GM21529 (cell line): ENCODE measurements around the gene MYOZ3.

Source experiments
- ATAC-seq: cut with Tn5 transposase; IDR thresholded peaks from one replicate; pipeline ENCODE4 v1.9.1; 2021; ENCODE audit not compliant: unreplicated experiment

The MYOZ3 gene

GRCh38 chr5:150626853-150627276 lies 34.2 kb upstream of the MYOZ3 start:
- no peak for ATAC-seq

GRCh38 chr5:150627731-150628545 lies 33.1 kb upstream of the MYOZ3 start:
- ATAC-seq, result no peak

- ATAC-seq, result no peak
Observed at GRCh38 chr5:150628936-150629485, 32.0 kb upstream of the MYOZ3 start.

- ATAC-seq, result no peak
Observed at GRCh38 chr5:150630016-150630415, 31.0 kb upstream of the MYOZ3 start.

- no peak for ATAC-seq
Observed at GRCh38 chr5:150630461-150631325, 30.4 kb upstream of the MYOZ3 start.

GRCh38 chr5:150631326-150631701 lies 29.7 kb upstream of the MYOZ3 start:
- ATAC-seq, result no peak

GRCh38 chr5:150632305-150633160 lies 28.5 kb upstream of the MYOZ3 start:
- no peak for ATAC-seq

- ATAC-seq, result no peak
Observed at GRCh38 chr5:150633429-150633828, 27.6 kb upstream of the MYOZ3 start.

GRCh38 chr5:150636391-150637244 lies 24.4 kb upstream of the MYOZ3 start:
- no peak for ATAC-seq

GRCh38 chr5:150637245-150638052 lies 23.6 kb upstream of the MYOZ3 start:
- no peak for ATAC-seq

GRCh38 chr5:150638053-150638444 lies 23.0 kb upstream of the MYOZ3 start:
- no peak for ATAC-seq

GRCh38 chr5:150638488-150639376 lies 22.3 kb upstream of the MYOZ3 start:
- ATAC-seq, result no peak

GRCh38 chr5:150639377-150639692 lies 21.7 kb upstream of the MYOZ3 start:
- ATAC-seq, result no peak

- no peak for ATAC-seq
Observed at GRCh38 chr5:150639751-150640150, 21.3 kb upstream of the MYOZ3 start.

GRCh38 chr5:150640311-150641005 lies 20.6 kb upstream of the MYOZ3 start, which contains the start of gene SYNPO:
Gene SYNPO (plus strand): TSS chr5:150640660. CDS start chr5:150648276, 7,616 bp downstream.
- ATAC-seq, result no peak

- ATAC-seq, result no peak
Observed at GRCh38 chr5:150641006-150641570, 20.0 kb upstream of the MYOZ3 start.
